ENCODE measurements around the gene LRRC8C.

GRCh38 chr1:89598450-89599331 is 34.2 kb upstream of the LRRC8C start:
- TF ChIP-seq EZH2 (IDR thresholded peaks at IDR 0.05; ENCODE audit: low read depth, unreplicated experiment) = no peak
- peak; percentile 59 to 82 for TF ChIP-seq CTCF (conservative IDR thresholded peaks at IDR 0.05; ENCODE audit: low read depth in 2 of 2)
- TF ChIP-seq POLR2AphosphoS5 (IDR thresholded peaks at IDR 0.05; ENCODE audit: low read depth) = no peak
- TF ChIP-seq NANOG (IDR thresholded peaks at IDR 0.05; ENCODE audit: borderline replicate concordance) = no peak
- no peak for TF ChIP-seq EZH2phosphoT487 (IDR thresholded peaks at IDR 0.05; ENCODE audit: unreplicated experiment)

All from GM23338 (cell line).